A549 (cell line): ENCODE data around the gene LARP7. TPM values are rescaled to one million over a fixed set of nuclear protein-coding genes. Genes with fewer than 3 reads are reported as not detected.
"Not testable (repeated sequence)": the region's sequence is repeated elsewhere in the genome, so short reads cannot be mapped to it uniquely, and the experiment has no call there.

Experiments used
- ATAC-seq, 2 experiments: fragments of 200-7000 bp in 1 of 2; fragments of >200 bp in 1 of 2; cut with Nextera tagmentation in 1 of 2; cut with Tn5 transposase in 1 of 2; 3 replicates each; pipeline versions ENCODE4 v1.8.0 to v1.9.1; 2018 to 2020; ENCODE audit warnings: mild to moderate bottlenecking in 1 of 2, moderate library complexity in 1 of 2
- CTCF ChIA-PET: fragments of 300-600 bp; sonication (Branson Sonifier 250); formaldehyde crosslinking; extraction: SDS; loops from one replicate; lab custom pipeline; 2021; ENCODE audit warnings: antibody characterized with exemption, inconsistent platforms; lab: Yijun Ruan, JAX
- POLR2A ChIA-PET: fragments of 350-600 bp; formaldehyde crosslinking; extraction: SDS; loops from one replicate; lab custom pipeline; 2021; ENCODE audit warnings: antibody characterized with exemption, inconsistent platforms; lab: Yijun Ruan, JAX
- DNase-seq, 2 experiments: peaks; one replicate each; pipeline versions ENCODE4 v3.0.0 to v3.0.0-alpha.2; 2011 to 2016; ENCODE audit warnings: low read depth in 1 of 2, low spot score in 1 of 2
- FAIRE-seq: peaks from 2 replicates; lab custom pipeline; 2011; peaks lifted over from hg19 to GRCh38; lab: Jason Lieb, UNC
- H3K27ac ChIP-seq, 2 experiments: fragments of >200 bp; sonication (Bioruptor Twin); formaldehyde crosslinking; 3 replicates each; pipeline ENCODE4 v1.5.1; 2016 to 2017
- H3K4me1 ChIP-seq: fragments of >200 bp; sonication (Bioruptor Twin); formaldehyde crosslinking; 3 replicates; pipeline ENCODE4 v1.6.1; 2016
- H3K4me2 ChIP-seq: fragments of >200 bp; sonication (Bioruptor Twin); formaldehyde crosslinking; 3 replicates; pipeline ENCODE4 v1.6.1; 2016
- H3K4me3 ChIP-seq: fragments of >200 bp; sonication (Bioruptor Twin); formaldehyde crosslinking; 3 replicates; pipeline ENCODE4 v1.5.1; 2016
- H3K9me3 ChIP-seq: fragments of >200 bp; sonication (Bioruptor Twin); formaldehyde crosslinking; 3 replicates; pipeline ENCODE4 v1.6.1; 2016
- ATOH8 ChIP-seq: fragments of 250-450 bp; sonication (Bioruptor Pico); IDR thresholded peaks from 2 replicates; pipeline ENCODE4 v1.5.0; 2020; ENCODE audit warnings: low read depth, mild to moderate bottlenecking, moderate library complexity
- CBX8 ChIP-seq: fragments of 200-600 bp; sonication (generic); IDR thresholded peaks from 2 replicates; pipeline ENCODE4 v1.6.1; 2016
- E2F6 ChIP-seq: IDR thresholded peaks from 2 replicates; pipeline ENCODE4 v1.6.1; 2012; ENCODE audit warnings: low read depth, borderline replicate concordance
- EP300 ChIP-seq, 2 experiments: fragments of >200 bp; sonication (Bioruptor Twin); formaldehyde crosslinking; IDR thresholded peaks; 2 replicates in 1 of 2; 3 replicates in 1 of 2; pipeline ENCODE4 v1.6.1; 2016 to 2017
- ESRRA ChIP-seq: fragments of 150-350 bp; IDR thresholded peaks from 2 replicates; pipeline ENCODE4 v1.6.1; 2014; ENCODE audit warnings: mild to moderate bottlenecking, low read length, borderline replicate concordance
- FOSB ChIP-seq: fragments of 250-450 bp; sonication (Bioruptor Pico); IDR thresholded peaks from 2 replicates; pipeline ENCODE4 v1.5.0; 2020; ENCODE audit warnings: mild to moderate bottlenecking, moderate library complexity
- FOSL2 ChIP-seq, 2 experiments: fragments of 450-650 bp in 1 of 2; fragments of >200 bp in 1 of 2; sonication (Bioruptor Twin) in 1 of 2; formaldehyde crosslinking; IDR thresholded peaks; 2 replicates each; pipeline versions ENCODE4 v1.5.0 to v1.6.1; 2016 to 2020; ENCODE audit warnings: mild to moderate bottlenecking in 1 of 2, moderate library complexity in 1 of 2
- GATA3 ChIP-seq: IDR thresholded peaks from 2 replicates; pipeline ENCODE4 v1.6.1; 2012; ENCODE audit warnings: borderline replicate concordance
- HES2 ChIP-seq: fragments of >200 bp; sonication (Bioruptor Twin); formaldehyde crosslinking; IDR thresholded peaks from 2 replicates; pipeline ENCODE4 v1.6.1; 2016
- HMGXB4 ChIP-seq: fragments of 250-450 bp; sonication (Bioruptor Pico); IDR thresholded peaks from 2 replicates; pipeline ENCODE4 v1.5.0; 2021; ENCODE audit warnings: mild to moderate bottlenecking, moderate library complexity, borderline replicate concordance
- HOXB13 ChIP-seq: fragments of 250-450 bp; sonication (Bioruptor Pico); IDR thresholded peaks from 2 replicates; pipeline ENCODE4 v1.5.0; 2020; ENCODE audit warnings: low read depth, mild to moderate bottlenecking, moderate library complexity
- HOXB5 ChIP-seq: fragments of 250-450 bp; sonication (Bioruptor Pico); IDR thresholded peaks from 2 replicates; pipeline ENCODE4 v1.5.0; 2020; ENCODE audit warnings: mild to moderate bottlenecking, moderate library complexity
- KDM5A ChIP-seq: fragments of 200-600 bp; sonication (generic); IDR thresholded peaks from 2 replicates; pipeline ENCODE4 v1.6.1; 2016; ENCODE audit warnings: antibody characterized with exemption, mild to moderate bottlenecking
- MAFK ChIP-seq: fragments of 450-650 bp; IDR thresholded peaks from 2 replicates; pipeline ENCODE4 v1.6.1; 2014; ENCODE audit not compliant: partially characterized antibody
- MAX ChIP-seq: IDR thresholded peaks from 2 replicates; pipeline ENCODE4 v1.6.1; 2012
- MYC ChIP-seq: IDR thresholded peaks from 2 replicates; pipeline ENCODE4 v1.6.1; 2012; ENCODE audit warnings: mild to moderate bottlenecking, inconsistent platforms, low read length, improper control_type of control experiment, borderline replicate concordance
- PHF8 ChIP-seq: fragments of 200-600 bp; sonication (generic); IDR thresholded peaks from 2 replicates; pipeline ENCODE4 v1.6.1; 2016; ENCODE audit warnings: low read depth, mild to moderate bottlenecking, antibody characterized with exemption, moderate library complexity, borderline replicate concordance
- POLR2A ChIP-seq: IDR thresholded peaks from 2 replicates; pipeline ENCODE4 v1.6.1; 2012; ENCODE audit warnings: mild to moderate bottlenecking, low read length
- REST ChIP-seq: fragments of 200-600 bp; sonication (generic); IDR thresholded peaks from 2 replicates; pipeline ENCODE4 v1.6.1; 2016; ENCODE audit warnings: antibody characterized with exemption, mild to moderate bottlenecking, moderate library complexity
- SMC3 ChIP-seq: fragments of >200 bp; sonication (Bioruptor Twin); formaldehyde crosslinking; IDR thresholded peaks from 3 replicates; pipeline ENCODE4 v1.6.1; 2018; ENCODE audit warnings: inconsistent platforms
- TFCP2L1 ChIP-seq: fragments of 250-450 bp; sonication (Bioruptor Pico); IDR thresholded peaks from 2 replicates; pipeline ENCODE4 v1.5.0; 2021; ENCODE audit warnings: mild to moderate bottlenecking
- ZC3H11A ChIP-seq: fragments of 450-650 bp; IDR thresholded peaks from 2 replicates; pipeline ENCODE4 v1.6.1; 2014; ENCODE audit warnings: antibody characterized with exemption, mild to moderate bottlenecking
- ZSCAN20 ChIP-seq: fragments of 250-450 bp; sonication (Bioruptor Pico); IDR thresholded peaks from 2 replicates; pipeline ENCODE4 v1.8.0; 2022; ENCODE audit warnings: mild to moderate bottlenecking, moderate library complexity
- WGBS: methylation state at CpG from one replicate; pipeline ENCODE4 v1.1.6; 2017; ENCODE audit errors: missing lambda C conversion rate; 5-methylcytosine and 5-hydroxymethylcytosine counted together
- polyA plus RNA-seq, 4 experiments: library from polyadenylated mRNA; depleted of rRNA in 3 of 4; stranded (reverse); fragments of >200 nt; fragmentation: RNase III in 1 of 4; extraction: RNeasy Plus Mini Kit Qiagen cat#74134 plus additional on column Dnase treatment in 1 of 4; gene quantifications; 2 replicates in 3 of 4; 3 replicates in 1 of 4; pipeline ENCODE4 v1.2.3, GENCODE V29; 2011 to 2017

LARP7 gene
- polyA plus RNA-seq, 2 of the 4 experiments (the other 2 are of a cell fraction), result 51.8 to 56.7 TPM

- TF ChIP-seq HMGXB4, result no peak
- no peak for TF ChIP-seq MAX
- TF ChIP-seq HOXB5 (CRISPR knock-in tag), result no peak
- TF ChIP-seq, all 56 proteins: peak for 0
Observed at GRCh38 chr4:112651641-112652040, 14.7 kb downstream of the LARP7 start (continued).

GRCh38 chr4:112652216-112652615 is 15.3 kb downstream of the LARP7 start:
- DNase-seq, result no peak
- WGBS, result 72% methylated on average over 1 of the region's 1 CpG
- TF ChIP-seq HOXB13 (CRISPR knock-in tag) (no peak), GATA3 (no peak), EP300 (IDR thresholded peaks at IDR 0.05) (no peak), MYC (no peak), CBX8 (no peak)
- TF ChIP-seq, all 56 proteins: peak for 0
- Histone ChIP-seq H3K4me1 (no peaks in the 10 kb centered on the region), H3K4me2 (no peak overlapping the region), H3K4me3 (no peak overlapping the region), H3K27ac (no peak overlapping the region), H3K9me3 (no peaks in the 10 kb centered on the region)
- no peak for FAIRE-seq
- CTCF ChIA-PET, result no interaction called here
- POLR2A ChIA-PET, result no interaction called here
- ATAC-seq, result no peak

- 97% methylated on average over 5 of the region's 5 CpGs for WGBS
- TF ChIP-seq PHF8 (no peak), KDM5A (no peak)
- TF ChIP-seq, all 56 proteins: peak for 0
- no peak overlapping the region for H3K4me2 ChIP-seq
- no peak for FAIRE-seq
- no peak overlapping the region for H3K27ac ChIP-seq
- H3K4me3 ChIP-seq, result no peak overlapping the region
- no peaks in the 10 kb centered on the region for H3K9me3 ChIP-seq
- no peak for DNase-seq
- POLR2A ChIA-PET, result no interaction called here
- CTCF ChIA-PET, result interaction anchor here (1.2 kb wide), 1 partner anchor 110 kb away, joined by 4 read pairs; no protein-coding TSS in a partner anchor
- H3K4me1 ChIP-seq, result no peaks in the 10 kb centered on the region
- ATAC-seq, result no peak
Observed at GRCh38 chr4:112655270-112655669, 18.3 kb downstream of the LARP7 start.

GRCh38 chr4:112656115-112656514 is 19.2 kb downstream of the LARP7 start:
- H3K4me3 ChIP-seq, DNase-seq, POLR2A ChIA-PET, FAIRE-seq, H3K4me2 ChIP-seq, ATAC-seq, H3K9me3 ChIP-seq, H3K4me1 ChIP-seq, H3K27ac ChIP-seq: not testable (repeated sequence)
- CTCF ChIA-PET, result interaction anchor here (1.0 kb wide), 1 partner anchor 10 kb away, joined by 3 read pairs; no protein-coding TSS in a partner anchor
- 84% methylated on average over 5 of the region's 5 CpGs for WGBS

GRCh38 chr4:112664611-112665010 is 27.7 kb downstream of the LARP7 start:
- Histone ChIP-seq H3K4me1 (no peaks in the 10 kb centered on the region), H3K4me2 (no peak overlapping the region), H3K9me3 (no peaks in the 10 kb centered on the region), H3K4me3 (no peak overlapping the region), H3K27ac (no peak overlapping the region)
- DNase-seq (peak in 1 of 2 experiments; percentile 19), FAIRE-seq (no peak), ATAC-seq (no peak; a peak in 1 of 6 replicates)
- TF ChIP-seq POLR2A (no peak), EP300 (IDR thresholded peaks at IDR 0.05) (no peak), ESRRA (no peak), ZSCAN20 (CRISPR knock-in tag) (no peak), FOSL2 (IDR thresholded peaks at IDR 0.05) (no peak), FOSL2 (CRISPR knock-in tag; IDR thresholded peaks at IDR 0.05) (no peak), ZC3H11A (no peak), SMC3 (no peak), E2F6 (no peak), ATOH8 (CRISPR knock-in tag) (no peak), REST (no peak), FOSB (CRISPR knock-in tag) (no peak), TFCP2L1 (CRISPR knock-in tag) (no peak), MAFK (no peak), HES2 (no peak)
- WGBS, result 23% methylated on average over 1 of the region's 2 CpGs
- ChIA-PET CTCF (no interaction called here), POLR2A (no interaction called here)
